WTC11 (cell line): Measurements from ENCODE around the gene CLDN6. TPM values are rescaled to one million over a fixed set of nuclear protein-coding genes. Genes with fewer than 3 reads are reported as not detected.
"Not testable (repeated sequence)": the region's sequence is repeated elsewhere in the genome, so short reads cannot be mapped to it uniquely, and the experiment has no call there.

Experiments used
- ATAC-seq: fragments of 200-7000 bp; cut with Tn5 transposase; 2 replicates; pipeline ENCODE4 v1.10.0; 2021; ENCODE audit warnings: mild to moderate bottlenecking, moderate library complexity
- CTCF ChIA-PET: fragments of 300-600 bp; sonication (Branson Sonifier 250); formaldehyde crosslinking; loops from one replicate; lab custom pipeline; 2021; ENCODE audit warnings: antibody characterized with exemption; lab: Charles Lee
- POLR2A ChIA-PET: fragments of 350-600 bp; sonication (Branson Sonifier 250); formaldehyde crosslinking; loops from one replicate; lab custom pipeline; 2021; ENCODE audit warnings: antibody characterized with exemption; lab: Charles Lee
- DNase-seq: peaks from one replicate; pipeline ENCODE4 v3.0.0; 2021; ENCODE audit warnings: low spot score
- H3K27ac Mint-ChIP-seq: 2 replicates; pipeline ENCODE4 v1.8.0; 2021; ENCODE audit warnings: mixed read lengths
- H3K27me3 Mint-ChIP-seq: 2 replicates; pipeline ENCODE4 v1.8.0; 2021; ENCODE audit warnings: low read depth, mild to moderate bottlenecking, moderate library complexity, mixed read lengths
- H3K36me3 Mint-ChIP-seq: 2 replicates; pipeline ENCODE4 v1.8.0; 2021; ENCODE audit warnings: mixed read lengths
- H3K4me1 Mint-ChIP-seq: 2 replicates; pipeline ENCODE4 v1.8.0; 2022; ENCODE audit warnings: mixed read lengths
- H3K4me3 Mint-ChIP-seq: 2 replicates; pipeline ENCODE4 v1.8.0; 2021; ENCODE audit warnings: mild to moderate bottlenecking, moderate library complexity, mixed read lengths
- H3K9me3 Mint-ChIP-seq: 2 replicates; pipeline ENCODE4 v1.8.0; 2021; ENCODE audit warnings: mixed read lengths
- PRDM15 ChIP-seq: sonication (generic); formaldehyde crosslinking; IDR thresholded peaks from 2 replicates; pipeline ENCODE4 v1.8.0; 2022; ENCODE audit warnings: missing genetic modification reagents
- ZNF232 ChIP-seq: sonication (generic); formaldehyde crosslinking; IDR thresholded peaks from 2 replicates; pipeline ENCODE4 v1.8.0; 2022; ENCODE audit warnings: mild to moderate bottlenecking, missing genetic modification reagents
- ZNF263 ChIP-seq: sonication (generic); formaldehyde crosslinking; IDR thresholded peaks from 2 replicates; pipeline ENCODE4 v1.8.1; 2022; ENCODE audit warnings: low read depth, mild to moderate bottlenecking, moderate library complexity, missing genetic modification reagents
- ZNF423 ChIP-seq: fragments of 250-450 bp; sonication (Bioruptor Pico); IDR thresholded peaks from 2 replicates; pipeline ENCODE4 v2.1.2; 2022; ENCODE audit warnings: mild to moderate bottlenecking, moderate library complexity
- total RNA-seq: library from RNA; stranded (reverse); gene quantifications from 3 replicates; pipeline ENCODE4 v1.2.3, GENCODE V29; 2021
- TF ChIP-seq, protein P1 (sequence below): sonication (generic); formaldehyde crosslinking; IDR thresholded peaks from 2 replicates; pipeline ENCODE4 v1.8.1; 2023; ENCODE audit warnings: mild to moderate bottlenecking, moderate library complexity, missing genetic modification reagents

Gene CLDN6
- total RNA-seq, 1 experiment from 2014 or later, result 746 TPM

GRCh38 chr16:3054965-3055733, 37.2 kb upstream of the CLDN6 start:
- peaks cover 25% of the 10 kb centered on the region for H3K4me1 Mint-ChIP-seq
- ATAC-seq, result no peak
- TF ChIP-seq, protein P1, sequence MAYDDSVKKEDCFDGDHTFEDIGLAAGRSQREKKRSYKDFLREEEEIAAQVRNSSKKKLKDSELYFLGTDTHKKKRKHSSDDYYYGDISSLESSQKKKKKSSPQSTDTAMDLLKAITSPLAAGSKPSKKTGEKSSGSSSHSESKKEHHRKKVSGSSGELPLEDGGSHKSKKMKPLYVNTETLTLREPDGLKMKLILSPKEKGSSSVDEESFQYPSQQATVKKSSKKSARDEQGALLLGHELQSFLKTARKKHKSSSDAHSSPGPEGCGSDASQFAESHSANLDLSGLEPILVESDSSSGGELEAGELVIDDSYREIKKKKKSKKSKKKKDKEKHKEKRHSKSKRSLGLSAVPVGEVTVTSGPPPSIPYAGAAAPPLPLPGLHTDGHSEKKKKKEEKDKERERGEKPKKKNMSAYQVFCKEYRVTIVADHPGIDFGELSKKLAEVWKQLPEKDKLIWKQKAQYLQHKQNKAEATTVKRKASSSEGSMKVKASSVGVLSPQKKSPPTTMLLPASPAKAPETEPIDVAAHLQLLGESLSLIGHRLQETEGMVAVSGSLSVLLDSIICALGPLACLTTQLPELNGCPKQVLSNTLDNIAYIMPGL (CRISPR knock-in tag), result no peak
- TF ChIP-seq ZNF263 (CRISPR knock-in tag) (no peak), PRDM15 (CRISPR knock-in tag) (no peak), ZNF423 (CRISPR knock-in tag) (no peak), ZNF232 (CRISPR knock-in tag) (no peak)
- H3K36me3 Mint-ChIP-seq, result peaks cover 15% of the 10 kb centered on the region
- no peak overlapping the region for H3K27ac Mint-ChIP-seq
- 0 out of 2 replicates have a peak, but pooled peaks cover 6% of the 10 kb centered on the region for H3K9me3 Mint-ChIP-seq
- ChIA-PET CTCF (interaction anchor here (1.0 to 2.6 kb wide), 6 partner anchors 23 to 77 kb away, joined by 3 to 20 read pairs (median 4); partner anchors contain the start of gene ZNF205), POLR2A (interaction anchor here (1.3 kb wide), 1 partner anchor 96 kb away, joined by 6 read pairs; no protein-coding TSS in a partner anchor)
- peaks cover 10% of the 10 kb centered on the region; the same call in 1 of the 2 replicates for H3K27me3 Mint-ChIP-seq
- DNase-seq, result no peak
- H3K4me3 Mint-ChIP-seq, result no peak overlapping the region

GRCh38 chr16:3053330-3053710, 35.3 kb upstream of the CLDN6 start:
- H3K27ac Mint-ChIP-seq, DNase-seq, POLR2A ChIA-PET, H3K4me3 Mint-ChIP-seq, H3K9me3 Mint-ChIP-seq, CTCF ChIA-PET: not testable (repeated sequence)
- peak; percentile 36; the same call in 1 of the 2 replicates for ATAC-seq
- H3K36me3 Mint-ChIP-seq, result peaks cover 16% of the 10 kb centered on the region
- peaks cover 20% of the 10 kb centered on the region for H3K4me1 Mint-ChIP-seq
- H3K27me3 Mint-ChIP-seq, result peaks cover 14% of the 10 kb centered on the region

DNA sequence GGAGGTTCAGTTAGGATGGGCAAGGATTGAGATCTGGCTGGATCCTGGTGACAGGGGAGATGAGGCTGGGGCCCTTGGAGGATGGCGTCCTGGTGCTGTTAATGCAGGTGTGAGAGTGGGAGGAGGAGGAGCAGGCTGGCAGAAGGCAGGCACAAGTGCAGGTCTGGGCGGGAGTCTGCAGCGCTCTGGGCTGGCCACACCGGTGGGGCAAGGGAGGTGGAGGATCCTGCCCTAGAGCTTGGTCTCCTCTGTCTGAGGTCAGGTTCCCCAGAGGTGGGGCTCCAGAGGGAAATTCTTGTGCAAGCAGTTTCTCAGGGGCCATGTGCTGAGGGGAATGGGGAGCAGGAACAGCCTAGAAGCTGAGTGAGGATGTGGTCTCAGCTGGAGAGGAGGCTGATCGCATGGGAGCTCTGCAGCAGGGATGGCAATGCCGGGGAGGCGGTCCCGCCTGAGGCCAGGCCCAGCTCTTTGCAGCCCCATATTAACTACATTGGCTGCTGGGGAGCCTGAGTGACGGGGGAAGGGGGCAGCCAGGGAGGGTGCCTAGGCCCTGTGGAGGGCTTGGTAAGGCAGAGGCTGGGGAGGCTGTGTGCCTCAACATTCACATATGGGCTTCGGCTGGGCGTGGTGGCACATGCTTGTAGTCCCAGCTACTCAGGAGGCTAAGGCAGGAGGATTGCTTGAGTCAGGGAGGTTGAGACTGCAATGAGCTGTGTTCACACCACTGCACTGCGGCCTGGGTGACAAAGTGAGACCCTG, 34.8 kb upstream of the CLDN6 start:
- Mint-ChIP-seq H3K27me3 (peaks cover 20% of the 10 kb centered on the region), H3K4me1 (peaks cover 23% of the 10 kb centered on the region), H3K36me3 (peaks cover 18% of the 10 kb centered on the region)
- POLR2A ChIA-PET, H3K9me3 Mint-ChIP-seq, DNase-seq, H3K27ac Mint-ChIP-seq, ATAC-seq, H3K4me3 Mint-ChIP-seq, CTCF ChIA-PET: not testable (repeated sequence)

GRCh38 chr16:3051494-3051893, 33.5 kb upstream of the CLDN6 start:
- Mint-ChIP-seq H3K27me3 (peaks cover 24% of the 10 kb centered on the region), H3K9me3 (0 out of 2 replicates have a peak, but pooled peaks cover 6% of the 10 kb centered on the region), H3K36me3 (peaks cover 18% of the 10 kb centered on the region), H3K27ac (no peak overlapping the region), H3K4me3 (no peak overlapping the region), H3K4me1 (peaks cover 23% of the 10 kb centered on the region)
- TF ChIP-seq PRDM15 (CRISPR knock-in tag), result no peak
- ChIA-PET POLR2A (interaction anchor here (0.7 kb wide), 1 partner anchor 37 kb away, joined by 3 read pairs; no protein-coding TSS in a partner anchor), CTCF (interaction anchor here (0.6 to 5.8 kb wide), 3 partner anchors 7 to 30 kb away, joined by 3 to 86 read pairs (median 59); no protein-coding TSS in a partner anchor)
- ATAC-seq (no peak), DNase-seq (no peak)
